Bronchial epithelial cell (primary cell): ENCODE results near the gene ZNF160. TPM values are rescaled to one million over a fixed set of nuclear protein-coding genes. Genes with fewer than 3 reads are reported as not detected.

Source experiments
- DNase-seq: peaks from one replicate; pipeline ENCODE4 v3.0.0-alpha.2; 2010; ENCODE audit warnings: low read depth
- FAIRE-seq: peaks from 2 replicates; lab custom pipeline; 2011; peaks lifted over from hg19 to GRCh38; lab: Jason Lieb, UNC
- H3K27me3 ChIP-seq: 2 replicates; pipeline ENCODE4 v1.5.1; 2011; ENCODE audit warnings: low read length; ENCODE audit not compliant: control insufficient read depth, insufficient read depth
- H3K36me3 ChIP-seq: 2 replicates; pipeline ENCODE4 v1.5.1; 2011; ENCODE audit warnings: low read length; ENCODE audit not compliant: control insufficient read depth, insufficient read depth
- H3K4me3 ChIP-seq: 2 replicates; pipeline ENCODE4 v1.5.1; 2011; ENCODE audit warnings: mild to moderate bottlenecking, low read depth, low read length, control low read depth
- CTCF ChIP-seq: IDR thresholded peaks from 2 replicates; pipeline ENCODE4 v1.5.1; 2011; ENCODE audit warnings: mild to moderate bottlenecking, moderate library complexity, low read length, control low read depth, inconsistent platforms; ENCODE audit not compliant: insufficient read depth, severe bottlenecking
- total RNA-seq: library from RNA; depleted of rRNA; stranded (reverse); fragments of >200 nt; gene quantifications from 2 replicates; pipeline ENCODE4 v1.2.1, GENCODE V29; 2014

Gene ZNF160
- total RNA-seq, 1 donor from 2014 or later: 17.1 TPM

- no peak for TF ChIP-seq CTCF
- H3K4me3 ChIP-seq: no peak overlapping the region
- no peak for DNase-seq
- H3K27me3 ChIP-seq: no peaks in the 10 kb centered on the region
- no peaks in the 10 kb centered on the region for H3K36me3 ChIP-seq
- FAIRE-seq: no peak
These were observed 17.7 kb downstream of the ZNF160 start for GRCh38 chr19:53085496-53085895.

- DNase-seq (no peak), FAIRE-seq (no peak)
- H3K36me3 ChIP-seq: no peaks in the 10 kb centered on the region
- H3K27me3 ChIP-seq: no peaks in the 10 kb centered on the region
- H3K4me3 ChIP-seq: no peak overlapping the region
- no peak for TF ChIP-seq CTCF
These were observed 20.3 kb downstream of the ZNF160 start for GRCh38 chr19:53082929-53083328.

- FAIRE-seq (no peak), DNase-seq (no peak)
- H3K27me3 ChIP-seq: no peaks in the 10 kb centered on the region
- no peaks in the 10 kb centered on the region for H3K36me3 ChIP-seq
- no peak overlapping the region for H3K4me3 ChIP-seq
- no peak for TF ChIP-seq CTCF
These were observed 23.8 kb downstream of the ZNF160 start for GRCh38 chr19:53079313-53079924.

DNA sequence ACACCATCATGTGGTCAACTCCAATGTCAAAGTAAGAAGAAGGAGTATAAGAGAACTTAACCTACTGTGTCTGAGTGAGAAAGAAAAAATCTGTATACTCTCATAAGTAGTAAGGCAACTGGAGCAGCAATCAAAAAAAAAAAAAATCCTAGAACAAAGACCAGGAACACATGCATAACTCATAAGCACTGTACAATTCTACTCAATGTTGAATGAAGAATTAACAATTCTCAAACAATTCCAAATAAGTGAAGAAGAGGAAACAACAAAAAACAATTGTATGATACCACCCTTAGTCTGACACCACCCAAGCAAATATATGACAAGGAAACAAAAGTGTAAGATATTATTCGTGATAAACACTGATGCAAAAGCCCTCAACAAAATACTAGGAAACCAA lies 24.6 kb downstream of the ZNF160 start:
- DNase-seq (no peak), FAIRE-seq (no peak)
- Histone ChIP-seq H3K27me3 (no peaks in the 10 kb centered on the region), H3K4me3 (no peak overlapping the region), H3K36me3 (peaks cover 1% of the 10 kb centered on the region)
- TF ChIP-seq CTCF: no peak

- peak; percentile 44 for TF ChIP-seq CTCF
- Histone ChIP-seq H3K27me3 (no peaks in the 10 kb centered on the region), H3K36me3 (peaks cover 5% of the 10 kb centered on the region), H3K4me3 (no peak overlapping the region)
- DNase-seq (peak; percentile 4), FAIRE-seq (no peak)
These were observed 26.2 kb downstream of the ZNF160 start for GRCh38 chr19:53076984-53077383.

DNA sequence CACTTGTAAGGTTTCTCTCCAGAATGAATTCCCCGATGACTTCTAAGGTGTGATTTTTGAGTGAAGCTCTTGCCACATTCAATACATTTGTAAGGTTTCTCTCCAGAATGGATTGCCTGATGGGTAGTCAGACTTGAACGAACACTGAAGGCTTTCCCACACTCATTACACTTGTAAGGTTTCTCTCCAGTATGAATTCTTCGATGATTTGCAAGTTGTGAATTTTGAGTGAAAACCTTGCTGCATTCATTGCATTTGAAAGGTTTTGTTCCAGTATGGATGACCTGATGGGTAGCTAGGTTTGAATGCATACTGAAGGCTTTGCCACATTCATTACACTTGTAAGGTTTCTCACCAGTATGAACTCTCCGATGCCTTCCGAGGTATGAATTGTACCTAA lies 34.4 kb downstream of the ZNF160 start:
- TF ChIP-seq CTCF: no peak
- Histone ChIP-seq H3K36me3 (peaks cover 6% of the 10 kb centered on the region), H3K27me3 (no peaks in the 10 kb centered on the region), H3K4me3 (no peak overlapping the region)
- DNase-seq: no peak
- no peak for FAIRE-seq
